ENCODE results near the gene GLG1.

DNA sequence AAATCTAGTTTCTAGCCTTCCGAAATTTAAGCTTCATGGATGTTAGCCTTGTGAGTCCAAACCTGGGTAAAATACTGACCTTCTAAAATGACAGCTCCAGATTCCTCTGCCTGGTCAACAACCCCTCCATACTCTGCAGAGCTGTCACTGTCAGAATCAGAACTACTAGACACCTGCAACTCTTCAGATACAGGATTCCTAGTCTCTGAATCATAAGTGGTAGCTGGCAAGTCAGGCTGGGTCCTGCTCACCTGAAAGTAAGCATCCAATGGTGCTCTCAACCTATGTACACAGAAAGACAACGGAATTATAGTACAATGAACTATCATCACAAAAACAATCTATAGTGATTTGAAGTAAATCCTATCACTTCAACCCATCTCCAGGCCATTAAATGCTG lies 44.9 kb upstream of the GLG1 start:
- TF ChIP-seq, protein P1, sequence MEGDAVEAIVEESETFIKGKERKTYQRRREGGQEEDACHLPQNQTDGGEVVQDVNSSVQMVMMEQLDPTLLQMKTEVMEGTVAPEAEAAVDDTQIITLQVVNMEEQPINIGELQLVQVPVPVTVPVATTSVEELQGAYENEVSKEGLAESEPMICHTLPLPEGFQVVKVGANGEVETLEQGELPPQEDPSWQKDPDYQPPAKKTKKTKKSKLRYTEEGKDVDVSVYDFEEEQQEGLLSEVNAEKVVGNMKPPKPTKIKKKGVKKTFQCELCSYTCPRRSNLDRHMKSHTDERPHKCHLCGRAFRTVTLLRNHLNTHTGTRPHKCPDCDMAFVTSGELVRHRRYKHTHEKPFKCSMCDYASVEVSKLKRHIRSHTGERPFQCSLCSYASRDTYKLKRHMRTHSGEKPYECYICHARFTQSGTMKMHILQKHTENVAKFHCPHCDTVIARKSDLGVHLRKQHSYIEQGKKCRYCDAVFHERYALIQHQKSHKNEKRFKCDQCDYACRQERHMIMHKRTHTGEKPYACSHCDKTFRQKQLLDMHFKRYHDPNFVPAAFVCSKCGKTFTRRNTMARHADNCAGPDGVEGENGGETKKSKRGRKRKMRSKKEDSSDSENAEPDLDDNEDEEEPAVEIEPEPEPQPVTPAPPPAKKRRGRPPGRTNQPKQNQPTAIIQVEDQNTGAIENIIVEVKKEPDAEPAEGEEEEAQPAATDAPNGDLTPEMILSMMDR (IDR thresholded peaks at IDR 0.05): no peak
- no peak for TF ChIP-seq POLR2AphosphoS5 (IDR thresholded peaks at IDR 0.05)

Measured in transverse colon (tissue), 4 donors.